ENCODE results near the gene NRCAM. TPM values are rescaled to one million over a fixed set of nuclear protein-coding genes. Genes with fewer than 3 reads are reported as not detected.

NRCAM gene
- total and polyA plus RNA-seq, 2 of the 8 experiments (the other 6 are each of a cell fraction or from before 2014, with no cell fraction given), result 2.7 to 3.8 TPM

DNA sequence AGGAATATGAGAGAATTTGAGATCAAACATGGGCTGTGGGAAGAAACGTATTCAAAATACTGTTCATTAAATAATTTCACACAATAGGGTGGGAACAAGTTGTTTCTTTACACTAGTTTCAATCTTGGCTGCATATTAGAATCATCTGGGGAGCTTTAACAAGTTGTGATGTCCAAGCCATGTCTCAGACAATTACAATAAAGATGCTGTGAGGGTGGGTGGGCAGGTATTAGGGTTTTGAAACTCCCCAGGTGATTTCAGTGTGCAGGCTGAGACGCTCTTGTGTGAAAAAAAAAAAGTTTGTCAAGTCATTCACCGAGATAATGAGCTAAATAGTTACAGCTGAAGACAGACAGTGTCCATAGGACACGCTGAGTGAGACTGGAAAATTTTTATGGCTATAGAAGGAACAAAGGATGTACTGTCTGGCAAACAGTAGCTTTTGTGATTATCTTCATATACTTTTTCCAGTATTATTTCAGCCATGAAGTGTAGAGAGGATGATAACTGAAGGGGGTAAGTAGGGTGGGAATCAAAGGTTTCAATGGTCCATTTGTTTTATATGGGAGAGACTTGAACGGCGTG lies 313.5 kb downstream of the NRCAM start:
- Histone ChIP-seq H3K14ac (ENCODE audit: insufficient read length) (no peak overlapping the region), H3K27ac (ENCODE audit: low read depth, low read length) (no peak overlapping the region), H2BK15ac (ENCODE audit: low read length) (no peak overlapping the region), H2BK120ac (replicated peaks; ENCODE audit: low read depth, low read length) (no peak overlapping the region), H3K4me3 (ENCODE audit: extremely low read depth in 1 of 4, insufficient read depth in 2 of 4, low read depth in 3 of 4, low read length in 4 of 4) (no peak overlapping the region), H2BK5ac (ENCODE audit: low read depth, low read length) (no peak overlapping the region), H3K4me2 (ENCODE audit: insufficient read depth in 1 of 2, low read depth in 2 of 2, low read length in 2 of 2) (no peak overlapping the region), H3K27me3 (replicated peaks in 1 of 4; ENCODE audit: control insufficient read depth in 3 of 4, extremely low read depth in 1 of 4, insufficient read depth in 3 of 4, low read length in 3 of 4) (no peaks in the 10 kb centered on the region), H3K23me2 (ENCODE audit: low read depth, low read length) (no peaks in the 10 kb centered on the region), H4K5ac (ENCODE audit: insufficient read length, low read depth, low read length) (no peak overlapping the region), H3K4ac (replicated peaks; ENCODE audit: insufficient read length, low read depth, low read length) (no peak overlapping the region), H3K56ac (replicated peaks; ENCODE audit: insufficient read length, low read depth, low read length) (no peak overlapping the region), H2BK20ac (ENCODE audit: low read length) (no peak overlapping the region), H3K9ac (replicated peaks in 1 of 4; ENCODE audit: extremely low read depth in 1 of 4, low read depth in 3 of 4, low read length in 3 of 4) (no peak overlapping the region), H3K4me1 (replicated peaks in 1 of 4; ENCODE audit: control insufficient read depth in 3 of 4, insufficient read depth in 4 of 4, low read length in 3 of 4) (peaks cover 0 to 5% (median 0%) of the 10 kb centered on the region in 4 experiments; a peak in 3 of 7 replicates), H4K20me1 (replicated peaks in 1 of 2; ENCODE audit: control insufficient read depth in 1 of 2, insufficient read depth in 2 of 2, low read length in 2 of 2) (no peaks in the 10 kb centered on the region), H2AK5ac (ENCODE audit: low read depth, low read length) (no peak overlapping the region), H2BK12ac (ENCODE audit: low read depth, low read length) (no peak overlapping the region), H4K8ac (ENCODE audit: extremely low read depth, insufficient read depth, low read length) (no peak overlapping the region), H3K18ac (ENCODE audit: extremely low read depth, low read length) (no peak overlapping the region), H2AFZ (ENCODE audit: low read length) (no peak overlapping the region), H3K79me1 (ENCODE audit: low read depth, low read length) (no peaks in the 10 kb centered on the region), H3K79me2 (ENCODE audit: control insufficient read depth in 1 of 2, insufficient read depth in 2 of 2, low read length in 2 of 2) (no peaks in the 10 kb centered on the region), H3K36me3 (ENCODE audit: control insufficient read depth in 2 of 4, insufficient read depth in 4 of 4, low read length in 3 of 4) (no peaks in the 10 kb centered on the region), H3K9me3 (ENCODE audit: insufficient read depth in 2 of 2, low read depth in 1 of 2, low read length in 1 of 2) (no peaks in the 10 kb centered on the region), H4K91ac (replicated peaks; ENCODE audit: insufficient read length, low read length) (no peak overlapping the region), H3K23ac (ENCODE audit: insufficient read length) (no peak overlapping the region)
- WGBS, 2 experiments (ENCODE audit: extremely low coverage in 1 of 2, insufficient coverage in 1 of 2, insufficient read length in 1 of 2, insufficient replicate concordance in 2 of 2, low coverage in 1 of 2, low lambda C conversion rate in 2 of 2, missing lambda C conversion rate in 1 of 2), result 83% methylated on average over 6 of the region's 6 CpGs; no CpG with 5 or more reads in 1 of the 2 experiments
- CTCF ChIA-PET (ENCODE audit: partially characterized antibody), result interaction anchor here (1.6 to 5.0 kb wide), 4 partner anchors 9 to 300 kb away, joined by 3 to 64 read pairs (median 10); partner anchors contain the start of gene LAMB4
- DNase-seq (ENCODE audit: low read depth in 1 of 2, low spot score in 2 of 2) (no peak), FAIRE-seq (no peak)
- POLR2A ChIA-PET (ENCODE audit: partially characterized antibody), result no interaction called here
- TF ChIP-seq NRF1 (IDR thresholded peaks at IDR 0.05; ENCODE audit: low read depth, low read length) (no peak), RAD21 (IDR thresholded peaks at IDR 0.05 in 1 of 2, conservative IDR thresholded peaks at IDR 0.05 in 1 of 2; ENCODE audit: low read depth in 2 of 2, low read length in 2 of 2) (no peak), EGR1 (IDR thresholded peaks at IDR 0.05; ENCODE audit: borderline replicate concordance, low read depth, low read length) (no peak), CBX8 (IDR thresholded peaks at IDR 0.05; ENCODE audit: borderline replicate concordance, low read depth, low read length) (no peak), FOSL1 (IDR thresholded peaks at IDR 0.05; ENCODE audit: insufficient read depth, low read depth, low read length) (no peak), MAFK (IDR thresholded peaks at IDR 0.05; ENCODE audit: low read depth, low read length) (no peak), SIN3A (conservative IDR thresholded peaks at IDR 0.05 in 1 of 2, IDR thresholded peaks at IDR 0.05 in 1 of 2; ENCODE audit: low read depth in 1 of 2, low read length in 2 of 2) (no peak), BRCA1 (IDR thresholded peaks at IDR 0.05; ENCODE audit: low read depth, low read length) (no peak), RBBP5 (IDR thresholded peaks at IDR 0.05; ENCODE audit: borderline replicate concordance, low read depth, low read length) (no peak), SIX5 (IDR thresholded peaks at IDR 0.05; ENCODE audit: low read depth, low read length) (no peak), TAF7 (optimal IDR thresholded peaks at IDR 0.05; ENCODE audit: borderline replicate concordance, low read depth, low read length) (no peak), EP300 (IDR thresholded peaks at IDR 0.05; ENCODE audit: borderline replicate concordance in 1 of 2, low read depth in 2 of 2, low read length in 2 of 2) (no peak)
- TF ChIP-seq, protein P1, sequence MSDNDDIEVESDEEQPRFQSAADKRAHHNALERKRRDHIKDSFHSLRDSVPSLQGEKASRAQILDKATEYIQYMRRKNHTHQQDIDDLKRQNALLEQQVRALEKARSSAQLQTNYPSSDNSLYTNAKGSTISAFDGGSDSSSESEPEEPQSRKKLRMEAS (IDR thresholded peaks at IDR 0.05), result no peak

Measured in H1 (cell line).